Astrocyte of the cerebellum (primary cell): ENCODE results near the gene PDCD2.

Experiments
- DNase-seq: peaks from one replicate; pipeline ENCODE4 v3.0.0-alpha.2; 2011; ENCODE audit warnings: low read depth
- H3K4me3 ChIP-seq: 2 replicates; pipeline ENCODE4 v1.5.1; 2011; ENCODE audit warnings: mild to moderate bottlenecking, low read depth, low read length, moderate library complexity
- CTCF ChIP-seq: IDR thresholded peaks from 2 replicates; pipeline ENCODE4 v1.5.1; 2012; ENCODE audit warnings: low read length, low read depth, moderate library complexity, mild to moderate bottlenecking; ENCODE audit errors: missing control alignments
- in situ Hi-C: cut with HindIII; loops from 2 replicates; pipeline ENCODE4 v1.10.0; 2017; ENCODE audit warnings: low sequenced_read_pairs

Gene PDCD2

GRCh38 chr6:170561555-170561954 lies 22.9 kb downstream of the PDCD2 start:
- no peak overlapping the region for H3K4me3 ChIP-seq
- DNase-seq: no peak
- no peak for TF ChIP-seq CTCF
- in situ Hi-C loops: no loop called here

GRCh38 chr6:170555305-170555704 lies 29.1 kb downstream of the PDCD2 start:
- in situ Hi-C loops: no loop called here
- TF ChIP-seq CTCF: no peak

GRCh38 chr6:170554796-170555137 lies 29.7 kb downstream of the PDCD2 start:
- no peak for TF ChIP-seq CTCF
- in situ Hi-C loops: no loop called here
- peak overlapping the region; percentile 86 for H3K4me3 ChIP-seq
- no peak for DNase-seq

More at GRCh38 chr6:170555305-170555704, 29.1 kb downstream of the PDCD2 start:
- no peak for DNase-seq
- peak overlapping the region; percentile 86 for H3K4me3 ChIP-seq

GRCh38 chr6:170554013-170554795 lies 30.2 kb downstream of the PDCD2 start, which contains the start of gene TBP:
Gene TBP, plus strand, starts transcription at chr6:170554369. Its CDS starts 2,661 bp downstream, at chr6:170557030.
- TF ChIP-seq CTCF: no peak
- peak within 1 kb of the TSS; percentile 86 for H3K4me3 ChIP-seq
- peak; percentile 97 for DNase-seq
- in situ Hi-C loops: no loop called here

GRCh38 chr6:170553534-170554012 lies 30.9 kb downstream of the PDCD2 start:
- in situ Hi-C loops: no loop called here
- peak; percentile 5 for DNase-seq
- no peak for TF ChIP-seq CTCF

GRCh38 chr6:170552765-170553533 lies 31.5 kb downstream of the PDCD2 start, which contains the start of gene PSMB1:
Gene PSMB1, minus strand, starts transcription at chr6:170553307. Its CDS starts 65 bp downstream, at chr6:170553242.
- peak within 1 kb of the TSS; percentile 86 for H3K4me3 ChIP-seq
- in situ Hi-C loops: no loop called here
- TF ChIP-seq CTCF: no peak
- peak; percentile 92 for DNase-seq

More at GRCh38 chr6:170553534-170554012, 30.9 kb downstream of the PDCD2 start:
- peak overlapping the region; percentile 86 for H3K4me3 ChIP-seq
